NCI-H146 treated with DMSO at 0.1 percent for 48 hours (cell line): Measurements from ENCODE around the gene MSH2.
"Not testable (repeated sequence)": the region's sequence is repeated elsewhere in the genome, so short reads cannot be mapped to it uniquely, and the experiment has no call there.

Experiments
- DNase-seq: peaks from one replicate; lab custom pipeline; 2025; ENCODE audit not compliant: unreplicated experiment; lab: John Stamatoyannopoulos, UW

Gene MSH2

DNA sequence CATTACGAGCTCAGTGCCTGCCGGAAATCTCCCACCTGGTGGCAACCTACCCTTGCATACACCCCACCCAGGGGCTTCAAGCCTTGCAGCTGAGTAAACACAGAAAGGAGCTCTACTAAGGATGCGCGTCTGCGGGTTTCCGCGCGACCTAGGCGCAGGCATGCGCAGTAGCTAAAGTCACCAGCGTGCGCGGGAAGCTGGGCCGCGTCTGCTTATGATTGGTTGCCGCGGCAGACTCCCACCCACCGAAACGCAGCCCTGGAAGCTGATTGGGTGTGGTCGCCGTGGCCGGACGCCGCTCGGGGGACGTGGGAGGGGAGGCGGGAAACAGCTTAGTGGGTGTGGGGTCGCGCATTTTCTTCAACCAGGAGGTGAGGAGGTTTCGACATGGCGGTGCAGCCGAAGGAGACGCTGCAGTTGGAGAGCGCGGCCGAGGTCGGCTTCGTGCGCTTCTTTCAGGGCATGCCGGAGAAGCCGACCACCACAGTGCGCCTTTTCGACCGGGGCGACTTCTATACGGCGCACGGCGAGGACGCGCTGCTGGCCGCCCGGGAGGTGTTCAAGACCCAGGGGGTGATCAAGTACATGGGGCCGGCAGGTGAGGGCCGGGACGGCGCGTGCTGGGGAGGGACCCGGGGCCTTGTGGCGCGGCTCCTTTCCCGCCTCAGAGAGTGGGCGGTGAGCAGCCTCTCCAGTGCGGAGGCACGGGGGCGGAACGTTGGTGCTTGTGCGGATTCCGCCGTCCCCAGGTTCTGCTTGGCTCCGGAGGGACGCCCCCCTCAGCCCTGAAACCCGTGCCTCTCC, at the start of gene MSH2:
MSH2 (plus strand) TSS at position 352 of the 804 bp plus-strand sequence; CDS start at position 388, 36 bp downstream.
- peak; percentile 97 for DNase-seq

DNA sequence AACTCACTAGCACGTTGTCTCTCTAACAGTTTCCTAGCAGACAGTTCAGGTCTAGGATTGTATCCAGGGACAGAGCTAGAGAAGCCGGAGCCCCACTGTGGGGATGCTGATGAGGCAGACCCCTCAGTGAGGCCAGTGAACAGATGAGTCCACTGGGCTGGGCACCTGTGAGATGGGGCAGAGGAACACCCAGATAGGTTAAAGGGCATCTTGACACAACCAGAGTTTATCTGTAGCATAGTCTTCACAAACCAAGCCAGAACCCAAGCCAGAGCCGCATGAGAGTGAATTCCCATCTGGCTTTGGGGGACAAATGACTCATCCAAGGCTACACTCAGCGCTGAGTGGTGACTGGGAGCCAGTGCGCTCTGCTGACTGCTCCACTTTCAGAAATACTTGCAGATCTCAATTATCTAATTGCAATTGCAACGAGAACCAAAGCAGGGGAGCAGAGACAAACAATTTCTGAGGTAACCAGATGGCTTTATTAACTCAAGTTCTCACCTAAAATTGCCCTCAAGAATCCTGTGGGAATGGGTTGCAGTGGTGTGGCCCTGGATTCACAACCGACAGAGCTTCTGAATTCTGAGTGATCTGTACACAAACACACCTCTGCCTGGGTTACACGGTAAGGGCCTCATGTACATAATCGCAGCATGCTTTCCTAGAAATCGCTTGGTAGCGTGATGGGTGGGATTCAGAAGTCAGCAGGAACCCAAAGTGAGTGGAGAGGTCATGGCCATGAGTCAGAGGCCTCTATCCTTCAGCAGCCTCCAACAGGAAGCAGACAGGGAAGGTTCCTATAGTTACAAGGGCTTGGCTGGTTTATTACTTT, 48.7 kb upstream of the MSH2 start:
- no peak for DNase-seq

DNA sequence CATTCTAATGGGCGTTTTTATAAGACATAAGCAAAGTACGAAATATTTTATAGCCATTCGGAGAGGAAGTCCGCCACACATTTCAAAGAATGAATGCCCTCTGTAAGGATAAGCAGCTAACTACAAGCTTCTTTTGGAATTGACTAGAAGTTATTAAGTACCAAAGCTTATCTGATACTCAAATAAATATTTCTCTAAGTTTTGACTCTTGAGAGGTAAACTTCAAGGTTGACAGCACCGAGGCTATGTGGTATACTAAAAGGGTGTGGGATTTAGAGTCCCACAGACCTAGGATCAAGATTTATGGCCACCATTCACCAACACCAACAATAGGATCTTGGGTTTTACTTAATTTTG, 48.1 kb upstream of the MSH2 start:
- no peak for DNase-seq

DNA sequence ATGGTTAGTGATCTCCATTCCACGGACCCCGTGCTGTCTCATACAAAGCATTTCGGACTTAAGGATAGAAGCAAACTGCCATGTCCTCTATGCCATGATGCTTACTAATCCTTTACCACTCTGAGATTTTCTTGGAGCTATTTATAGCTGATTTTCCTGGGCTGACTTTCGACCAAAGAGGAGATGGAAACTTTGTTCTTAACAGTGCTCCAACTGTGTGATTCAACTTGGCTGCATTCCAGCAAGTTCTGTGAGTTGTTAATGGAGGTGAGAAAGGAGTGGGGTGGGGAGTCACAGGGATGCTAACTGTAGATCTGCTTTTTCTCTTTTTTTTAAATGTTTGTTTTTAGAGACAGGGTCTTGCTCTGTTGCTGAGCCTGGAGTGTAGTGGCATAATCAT, 45.5 kb upstream of the MSH2 start:
- DNase-seq = no peak

DNA sequence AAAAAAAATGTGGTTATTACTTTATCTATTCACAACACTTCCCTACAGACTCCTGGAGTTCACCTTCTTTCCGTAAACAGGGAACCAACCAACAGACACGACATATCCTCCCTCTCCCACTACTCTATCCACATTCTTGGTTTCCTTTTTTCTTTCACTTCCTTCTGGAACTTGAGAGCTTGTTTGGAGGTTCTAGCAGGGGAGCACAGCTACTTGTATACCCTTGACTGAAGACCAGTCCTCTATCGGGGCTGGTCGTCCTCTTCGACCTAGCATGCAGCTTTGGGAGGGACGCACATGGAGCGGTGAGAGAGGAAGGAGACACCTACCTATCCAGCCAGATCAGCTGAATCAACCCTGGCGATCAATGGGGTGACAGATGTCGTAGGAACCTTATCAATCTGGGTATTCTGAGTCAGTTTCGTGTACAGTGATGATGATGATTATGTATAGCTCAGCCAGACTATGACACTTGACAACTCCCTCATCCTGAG, 43.5 kb upstream of the MSH2 start:
- no peak for DNase-seq

DNA sequence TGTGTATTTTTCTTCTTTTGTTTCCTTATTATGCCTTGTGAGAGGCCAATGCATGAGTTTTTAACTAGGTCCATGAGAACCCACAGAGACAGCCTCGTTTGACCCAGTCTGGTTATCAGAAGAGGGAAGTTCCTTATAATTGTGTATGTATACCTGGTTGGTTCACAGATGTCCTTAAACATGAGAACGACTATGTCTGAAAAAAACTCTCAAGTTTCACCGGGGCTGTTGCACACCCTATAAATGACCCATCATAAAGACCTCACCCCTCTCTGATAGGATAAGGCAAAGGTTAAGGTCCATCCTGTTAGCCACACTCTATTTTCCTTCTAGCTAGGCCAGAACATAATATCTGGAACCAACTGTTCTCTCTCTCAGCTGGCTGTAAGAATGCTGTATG, 42.7 kb upstream of the MSH2 start:
- DNase-seq = no peak

DNA sequence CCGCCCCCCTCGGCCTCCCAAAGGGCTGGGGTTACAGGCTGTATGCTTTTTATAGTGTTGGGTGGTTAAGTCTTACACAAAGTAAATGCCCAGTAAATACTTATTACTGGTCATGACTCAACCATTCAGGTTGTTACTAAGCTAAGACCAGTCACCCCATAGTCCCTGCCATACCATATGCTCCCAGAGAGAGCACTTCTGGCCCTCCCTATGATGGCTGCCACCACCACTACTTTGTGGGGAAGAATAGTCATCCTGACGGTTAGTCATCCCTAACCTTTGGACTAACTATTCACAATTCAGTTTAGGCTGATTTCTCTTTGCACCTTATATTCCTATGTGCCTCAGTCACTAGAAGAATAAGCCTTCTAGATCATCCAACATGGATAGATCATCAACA, 42.0 kb upstream of the MSH2 start:
- no peak for DNase-seq

DNA sequence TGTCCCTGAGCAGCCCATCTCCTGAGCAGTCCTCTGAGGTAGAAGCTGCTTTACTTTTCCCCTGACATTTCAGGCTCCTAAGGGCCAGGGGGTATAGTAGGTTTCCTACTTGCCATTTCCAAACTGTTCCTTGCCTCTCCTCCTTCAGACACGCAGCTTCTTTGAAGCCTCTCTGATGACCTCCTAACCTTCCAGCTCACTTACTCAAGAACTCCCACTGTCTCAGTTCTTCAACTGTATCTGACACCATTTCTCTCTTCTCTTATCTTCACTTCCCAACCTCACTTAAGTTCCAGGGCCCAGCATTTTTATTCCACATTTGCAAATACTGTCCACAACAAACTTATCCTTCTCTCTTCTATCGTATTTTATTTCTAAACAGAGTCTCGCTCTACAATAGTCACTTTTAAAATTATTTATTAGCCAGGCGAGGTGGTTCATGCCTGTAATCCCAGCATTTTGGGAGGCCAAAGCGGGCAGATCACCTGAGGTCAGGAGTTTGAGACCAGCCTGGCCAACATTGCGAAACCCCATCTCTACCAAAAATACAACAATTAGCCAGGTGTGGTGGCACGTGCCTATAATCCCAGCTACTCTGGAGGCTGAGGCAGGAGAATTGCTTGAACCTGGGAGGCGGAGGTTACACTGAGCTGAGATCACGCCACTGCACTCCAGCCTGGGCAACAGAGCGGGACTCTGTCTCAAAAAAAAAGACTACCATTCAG, 41.3 kb upstream of the MSH2 start:
- not testable (repeated sequence) for DNase-seq

DNA sequence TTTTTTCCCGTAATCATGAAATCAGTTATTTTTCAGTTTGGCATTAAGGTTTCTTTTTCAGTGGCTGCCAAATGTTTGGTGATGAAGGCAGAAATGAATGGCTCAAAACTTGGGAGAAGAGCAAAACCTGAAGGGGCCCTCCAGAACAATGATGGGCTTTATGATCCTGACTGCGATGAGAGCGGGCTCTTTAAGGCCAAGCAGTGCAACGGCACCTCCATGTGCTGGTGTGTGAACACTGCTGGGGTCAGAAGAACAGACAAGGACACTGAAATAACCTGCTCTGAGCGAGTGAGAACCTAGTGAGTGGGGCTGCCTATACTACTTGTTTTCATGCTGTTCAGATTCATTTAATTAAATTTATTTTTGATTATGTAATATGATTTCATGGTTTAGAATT, 29.2 kb upstream of the MSH2 start:
- DNase-seq = no peak

DNA sequence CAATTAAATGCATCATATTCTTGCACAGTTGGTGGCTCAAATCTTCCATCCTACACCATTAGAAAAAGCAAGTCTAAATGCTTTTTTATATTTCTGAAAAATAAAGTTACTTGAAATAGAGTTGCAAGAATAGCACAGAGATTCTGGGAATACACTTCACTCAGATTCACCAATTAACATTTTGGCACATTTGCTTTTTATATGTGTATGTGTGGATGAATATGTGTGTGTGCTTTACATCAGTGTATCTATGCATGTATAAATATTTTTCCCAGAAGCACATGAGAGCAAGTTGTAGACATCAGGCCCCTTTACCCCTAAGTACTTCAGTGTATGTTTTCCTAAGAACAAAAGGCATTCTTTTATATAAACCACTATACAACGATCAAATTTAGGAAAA, 27.6 kb upstream of the MSH2 start:
- DNase-seq = no peak

DNA sequence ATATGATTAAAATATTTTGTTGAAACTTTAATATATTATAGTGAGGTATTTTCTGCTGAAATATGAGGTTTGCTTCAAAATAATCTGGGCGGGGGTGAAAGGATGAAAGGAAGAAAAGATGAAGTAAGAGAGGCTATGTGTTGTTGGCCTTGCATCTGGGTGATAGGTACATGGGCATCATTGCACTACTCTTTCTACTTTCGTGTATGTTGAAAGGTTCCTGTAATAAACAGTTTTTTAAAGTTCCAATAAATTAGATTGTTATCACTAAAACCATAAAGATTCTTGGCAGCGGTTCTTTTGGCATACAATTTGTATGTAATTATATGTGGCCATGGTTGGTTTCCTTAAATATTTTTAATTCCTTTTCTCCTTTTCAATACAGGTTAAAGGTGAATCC, 23.6 kb upstream of the MSH2 start:
- no peak for DNase-seq

DNA sequence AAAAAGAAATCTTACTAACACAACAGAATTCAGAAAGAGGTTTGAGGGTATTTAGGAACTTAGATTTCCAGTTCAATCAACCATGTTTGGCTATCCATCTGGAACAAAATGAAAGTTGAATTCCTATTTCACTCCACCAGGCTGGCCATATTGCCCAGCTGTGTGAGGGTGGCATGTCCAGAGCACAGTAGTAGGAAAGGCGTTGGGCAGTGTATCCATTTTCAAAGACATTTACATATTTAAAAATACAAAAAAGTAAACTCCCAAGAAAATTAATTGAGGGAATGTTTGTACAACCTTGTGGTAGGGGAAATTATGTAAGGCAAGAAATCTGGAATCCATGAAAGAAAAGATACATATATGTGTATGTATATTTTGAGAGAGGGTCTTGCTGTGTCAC, 21.5 kb upstream of the MSH2 start:
- DNase-seq = no peak

DNA sequence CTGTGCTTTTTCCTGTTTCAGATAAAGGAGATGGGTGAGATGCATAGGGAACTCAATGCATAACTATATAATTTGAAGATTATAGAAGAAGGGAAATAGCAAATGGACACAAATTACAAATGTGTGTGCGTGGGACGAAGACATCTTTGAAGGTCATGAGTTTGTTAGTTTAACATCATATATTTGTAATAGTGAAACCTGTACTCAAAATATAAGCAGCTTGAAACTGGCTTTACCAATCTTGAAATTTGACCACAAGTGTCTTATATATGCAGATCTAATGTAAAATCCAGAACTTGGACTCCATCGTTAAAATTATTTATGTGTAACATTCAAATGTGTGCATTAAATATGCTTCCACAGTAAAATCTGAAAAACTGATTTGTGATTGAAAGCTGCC, 16.4 kb upstream of the MSH2 start:
- DNase-seq = no peak

DNA sequence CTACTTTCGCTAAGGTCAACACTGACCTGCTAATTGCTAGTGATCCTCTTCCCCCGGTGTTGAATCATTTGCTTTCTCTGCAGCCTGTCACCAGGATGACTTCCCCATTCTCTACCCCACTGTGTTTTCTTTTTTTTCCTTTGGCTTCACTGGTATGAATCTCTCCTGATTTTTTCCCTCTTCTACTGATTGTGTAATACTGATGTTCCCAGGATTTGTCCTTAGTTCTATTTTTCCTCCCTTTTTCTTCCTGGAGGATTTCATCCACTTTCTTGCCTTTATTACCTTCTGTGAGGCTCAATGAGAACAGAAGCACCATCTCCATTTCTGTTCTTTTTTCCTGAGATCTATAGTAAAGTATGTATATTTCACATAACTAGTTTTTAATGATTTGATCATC, 14.1 kb upstream of the MSH2 start:
- DNase-seq = no peak

DNA sequence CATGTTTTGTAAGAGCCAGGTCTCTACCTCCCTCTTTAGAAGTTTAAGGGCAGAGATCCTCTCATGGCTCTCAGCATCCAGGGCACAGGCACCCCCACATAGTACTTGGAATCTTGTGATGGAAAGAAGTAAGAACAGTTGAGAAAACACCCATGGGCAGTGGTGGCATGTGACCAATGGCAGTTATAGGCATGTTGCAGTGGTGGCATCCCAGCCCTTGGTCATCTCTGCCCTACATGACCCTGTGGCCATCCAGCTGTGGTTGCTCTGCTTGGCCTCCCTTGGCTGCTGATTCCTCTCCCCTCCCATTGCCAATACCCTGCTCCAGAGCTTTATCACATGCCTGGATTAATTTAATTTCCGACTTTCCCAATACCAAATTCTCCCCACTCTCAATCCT, 13.3 kb upstream of the MSH2 start:
- no peak for DNase-seq

DNA sequence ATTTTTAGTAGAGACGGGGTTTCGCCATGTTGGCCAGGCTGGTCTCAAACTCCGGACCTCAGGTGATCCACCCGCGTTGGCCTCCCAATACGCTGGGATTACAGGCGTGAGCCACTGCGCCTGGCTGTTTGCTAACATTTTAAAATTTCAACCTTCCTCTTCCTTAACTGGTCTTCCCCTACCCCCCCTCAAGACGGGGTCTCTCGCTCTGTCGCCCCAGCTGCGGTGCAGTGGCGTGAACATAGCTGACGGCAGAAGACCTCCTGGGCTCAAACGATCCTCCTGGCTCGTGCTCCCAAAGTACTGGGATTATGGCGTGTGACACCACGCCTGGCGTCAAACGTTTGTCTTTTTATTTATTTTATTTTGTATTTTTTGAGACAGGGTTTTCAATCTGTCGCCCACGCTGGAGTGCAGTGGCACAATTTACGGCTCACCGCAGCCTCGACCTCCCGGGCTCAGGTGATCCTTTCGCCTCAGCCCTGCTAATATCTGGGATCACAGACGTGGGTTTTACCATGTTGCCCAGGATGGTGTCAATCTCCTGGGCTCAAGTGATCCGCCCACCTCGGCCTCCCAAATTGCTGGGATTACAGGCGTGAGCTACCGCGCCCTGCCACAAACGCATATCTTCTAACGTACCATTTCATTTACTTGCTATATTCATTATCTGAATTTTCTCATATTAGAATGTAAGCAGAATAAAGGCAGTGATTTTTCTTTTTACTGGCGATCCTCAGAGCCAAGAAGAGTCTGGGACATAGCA, 984 bp upstream of the MSH2 start:
- no peak for DNase-seq

DNA sequence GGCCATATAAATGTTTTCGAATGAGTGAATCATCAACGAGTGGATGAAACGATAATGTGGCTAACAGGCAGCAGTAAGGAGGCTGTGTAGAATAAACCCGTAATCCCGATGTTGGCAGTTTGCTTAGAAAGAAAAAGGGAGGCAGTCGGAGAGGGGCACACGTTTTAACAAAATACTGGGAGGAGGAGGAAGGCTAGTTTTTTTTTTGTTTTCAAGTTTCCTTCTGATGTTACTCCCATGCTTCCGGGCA, 476 bp upstream of the MSH2 start:
- DNase-seq = no peak

DNA sequence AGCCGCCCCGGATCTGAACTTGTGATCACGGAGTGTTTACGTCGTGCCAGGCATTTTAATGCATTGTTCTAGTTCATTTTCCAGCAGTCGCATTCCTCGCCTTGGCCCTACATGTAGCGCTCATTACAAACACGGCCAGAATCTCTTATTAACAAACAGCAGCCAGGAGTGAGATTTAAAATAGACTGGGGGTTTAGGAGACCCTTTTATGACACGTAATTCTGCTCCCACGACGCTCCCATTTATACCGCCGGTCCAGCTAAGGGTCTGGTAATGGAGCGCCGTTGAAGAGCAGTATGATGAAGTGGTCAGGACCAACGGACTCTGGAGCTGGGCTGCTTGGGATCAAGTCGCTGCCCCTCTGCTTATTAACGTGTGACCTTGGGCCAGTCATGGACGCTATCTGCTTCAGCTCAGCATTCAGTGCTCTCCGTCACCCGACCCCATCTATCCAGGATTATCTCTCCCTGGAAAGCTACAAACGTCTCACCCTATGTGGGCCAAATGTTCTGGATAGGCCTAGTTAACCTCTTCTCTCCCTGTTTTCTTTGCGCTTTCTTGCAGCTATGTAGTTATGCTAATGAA, 745 bp downstream of the MSH2 start:
- DNase-seq = peak; percentile 32

DNA sequence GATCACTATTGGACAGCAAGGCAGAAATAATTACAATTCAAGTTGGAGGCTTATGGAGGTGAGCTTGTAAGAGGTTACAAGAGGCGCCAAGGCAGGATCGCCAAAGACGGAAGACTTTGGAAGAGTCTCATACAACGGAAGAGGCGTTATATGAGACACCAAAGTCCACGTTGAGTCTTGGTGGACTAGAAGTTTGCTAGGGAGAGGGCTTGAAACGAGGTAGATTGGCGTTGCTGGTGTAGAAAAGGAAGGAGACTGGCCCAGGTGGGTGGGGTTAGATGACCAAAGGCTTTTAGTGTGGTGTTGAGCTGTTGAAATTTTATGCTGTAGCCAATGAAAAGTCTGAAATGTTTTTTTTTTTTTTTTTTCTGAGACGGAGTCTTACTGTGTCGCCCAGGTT, 1.4 kb downstream of the MSH2 start:
- no peak for DNase-seq

DNA sequence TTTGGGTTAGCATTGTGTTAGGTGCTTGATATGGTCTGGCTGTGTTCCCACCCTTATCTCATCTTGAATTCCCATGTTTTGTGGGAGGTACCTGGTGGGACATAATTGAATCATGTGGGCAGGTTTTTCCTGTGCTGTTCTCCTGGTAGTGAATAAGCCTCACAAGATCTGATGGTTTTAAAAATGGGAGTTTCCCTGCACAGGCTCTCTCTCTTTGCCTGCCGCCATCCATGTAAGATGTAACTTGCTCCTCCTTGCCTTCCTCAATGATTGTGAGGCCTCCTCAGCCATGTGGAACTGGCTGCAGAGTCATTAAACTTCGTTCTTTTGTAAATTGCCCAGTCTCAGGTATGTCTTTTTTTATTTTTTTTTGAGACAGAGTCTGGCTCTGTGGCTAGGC, 2.8 kb downstream of the MSH2 start:
- no peak for DNase-seq
